Left ventricle myocardium inferior (tissue), 1 donor: Measurements from ENCODE around the gene PPP1R3G. TPM values are rescaled to one million over a fixed set of nuclear protein-coding genes. Genes with fewer than 3 reads are reported as not detected.

ENCODE experiments used
- DNase-seq: peaks from one replicate; pipeline ENCODE4 v3.0.0-alpha.2; 2020
- H3K27ac ChIP-seq: fragments of 200-600 bp; replicated peaks from 2 replicates; pipeline ENCODE4 v1.8.0; 2021
- H3K27me3 ChIP-seq: fragments of 200-600 bp; 2 replicates; pipeline ENCODE4 v1.8.0; 2021; ENCODE audit warnings: low read depth
- H3K36me3 ChIP-seq: fragments of 200-600 bp; 2 replicates; pipeline ENCODE4 v1.8.0; 2021
- H3K4me1 ChIP-seq: fragments of 200-600 bp; 2 replicates; pipeline ENCODE4 v1.8.0; 2021
- H3K4me3 ChIP-seq: fragments of 200-600 bp; 2 replicates; pipeline ENCODE4 v1.8.0; 2021; ENCODE audit warnings: mild to moderate bottlenecking, moderate library complexity
- H3K9me3 ChIP-seq: fragments of 200-600 bp; replicated peaks from 2 replicates; pipeline ENCODE4 v1.8.0; 2021
- CTCF ChIP-seq: fragments of 200-600 bp; IDR thresholded peaks from 2 replicates; pipeline ENCODE4 v1.8.0; 2021; ENCODE audit warnings: antibody characterized with exemption, mild to moderate bottlenecking, borderline replicate concordance
- intact Hi-C: fragments of 100-400 bp; cut with micrococcal nuclease; formaldehyde crosslinking; loops from one replicate; pipeline ENCODE4 v1.11.0; 2022
- total RNA-seq: library from RNA; stranded (reverse); fragmentation: NEBNext Ultra II Directional; extraction: Animal tissue kit (Norgen Biotek cat#: 25700); gene quantifications from one replicate; pipeline ENCODE4 v1.2.1, GENCODE V29; 2021
- donor health status: DM: no; HTN: yes; CAD: no; lungs with severe emphysema.

The PPP1R3G gene
- total RNA-seq, 1 donor from 2014 or later, result 11.1 TPM

- no peaks in the 10 kb centered on the region for H3K36me3 ChIP-seq
- intact Hi-C loops, result no loop called here
- DNase-seq, result no peak
Observed at GRCh38 chr6:5063617-5064016, 21.5 kb upstream of the PPP1R3G start.

GRCh38 chr6:5066456-5067093, 18.6 kb upstream of the PPP1R3G start:
- no peak for DNase-seq
- Histone ChIP-seq H3K9me3 (peaks cover 10% of the 10 kb centered on the region), H3K27ac (no peak overlapping the region), H3K36me3 (no peaks in the 10 kb centered on the region), H3K4me3 (no peak overlapping the region), H3K4me1 (no peaks in the 10 kb centered on the region), H3K27me3 (no peaks in the 10 kb centered on the region)
- intact Hi-C loops, result no loop called here
- no peak for TF ChIP-seq CTCF

More at GRCh38 chr6:5063617-5064016, 21.5 kb upstream of the PPP1R3G start:
- peaks cover 10% of the 10 kb centered on the region for H3K9me3 ChIP-seq
- TF ChIP-seq CTCF, result no peak
- no peak overlapping the region for H3K27ac ChIP-seq
- H3K4me1 ChIP-seq, result no peaks in the 10 kb centered on the region
- H3K27me3 ChIP-seq, result no peaks in the 10 kb centered on the region
- H3K4me3 ChIP-seq, result no peak overlapping the region

- H3K4me1 ChIP-seq, result no peaks in the 10 kb centered on the region
- no peaks in the 10 kb centered on the region for H3K36me3 ChIP-seq
- H3K27ac ChIP-seq, result no peak overlapping the region
- DNase-seq, result no peak
- H3K4me3 ChIP-seq, result no peak overlapping the region
- intact Hi-C loops, result no loop called here
- peaks cover 10% of the 10 kb centered on the region for H3K9me3 ChIP-seq
- H3K27me3 ChIP-seq, result no peaks in the 10 kb centered on the region
- no peak for TF ChIP-seq CTCF
Observed at GRCh38 chr6:5067305-5067704, 17.8 kb upstream of the PPP1R3G start.

GRCh38 chr6:5068153-5068751, 16.9 kb upstream of the PPP1R3G start:
- H3K36me3 ChIP-seq, result no peaks in the 10 kb centered on the region
- H3K9me3 ChIP-seq, result peaks cover 10% of the 10 kb centered on the region
- DNase-seq, result no peak
- intact Hi-C loops, result no loop called here
- no peak overlapping the region for H3K27ac ChIP-seq
- H3K27me3 ChIP-seq, result no peaks in the 10 kb centered on the region
- TF ChIP-seq CTCF, result no peak
- H3K4me1 ChIP-seq, result no peaks in the 10 kb centered on the region
- no peak overlapping the region for H3K4me3 ChIP-seq

GRCh38 chr6:5071216-5071615, 13.9 kb upstream of the PPP1R3G start:
- H3K9me3 ChIP-seq, result peaks cover 10% of the 10 kb centered on the region
- H3K4me3 ChIP-seq, result no peak overlapping the region
- no peaks in the 10 kb centered on the region for H3K4me1 ChIP-seq
- no peak overlapping the region for H3K27ac ChIP-seq
- no peak for TF ChIP-seq CTCF
- no peak for DNase-seq
- H3K27me3 ChIP-seq, result no peaks in the 10 kb centered on the region
- intact Hi-C loops, result loop anchor here (10.0 kb wide), 1 partner anchor 314 kb away; no protein-coding TSS in a partner anchor
- no peaks in the 10 kb centered on the region for H3K36me3 ChIP-seq
